ENCODE measurements around the gene TMED9. TPM values are rescaled to one million over a fixed set of nuclear protein-coding genes. Genes with fewer than 3 reads are reported as not detected.
A peak's percentile ranks its signal among the peaks of the same experiment; 100 is the strongest.

The TMED9 gene
- total RNA-seq, 2 donors from 2014 or later = 49.6 to 63.8 TPM

GRCh38 chr5:177590406-177590805 is 1.6 kb upstream of the TMED9 start:
- DNase-seq (ENCODE audit: low spot score) = no peak
- Histone ChIP-seq H3K4me3 (no peak overlapping the region), H3K4me1 (peaks cover 0 to 22% of the 10 kb centered on the region in 2 donors), H3K27me3 (no peaks in the 10 kb centered on the region), H3K9me3 (no peaks in the 10 kb centered on the region), H3K36me3 (peaks cover 22% of the 10 kb centered on the region), H3K27ac (no peak overlapping the region)
- no peak for TF ChIP-seq CTCF (IDR thresholded peaks at IDR 0.05)

- Histone ChIP-seq H3K27me3 (no peaks in the 10 kb centered on the region), H3K4me3 (peak overlapping the region; percentile 80 to 98), H3K36me3 (peaks cover 35% of the 10 kb centered on the region), H3K27ac (peak overlapping the region; percentile 72 to 83), H3K9me3 (no peaks in the 10 kb centered on the region), H3K4me1 (peaks cover 0 to 22% of the 10 kb centered on the region in 2 donors)
- no peak for TF ChIP-seq CTCF (IDR thresholded peaks at IDR 0.05)
- DNase-seq (ENCODE audit: low spot score) = no peak
Observed at GRCh38 chr5:177591690-177592009, 353 bp upstream of the TMED9 start.

- Histone ChIP-seq H3K27ac (no peak overlapping the region), H3K4me1 (peaks cover 0 to 22% of the 10 kb centered on the region in 2 donors), H3K9me3 (no peaks in the 10 kb centered on the region), H3K4me3 (peak overlapping the region; percentile 80 to 98), H3K27me3 (no peaks in the 10 kb centered on the region), H3K36me3 (peaks cover 37% of the 10 kb centered on the region)
- DNase-seq (ENCODE audit: low spot score) = no peak
- no peak for TF ChIP-seq CTCF (IDR thresholded peaks at IDR 0.05)
Observed at GRCh38 chr5:177592905-177593304, 902 bp downstream of the TMED9 start.

GRCh38 chr5:177593511-177593910 is 1.5 kb downstream of the TMED9 start:
- DNase-seq (ENCODE audit: low spot score) = no peak
- Histone ChIP-seq H3K27ac (no peak overlapping the region), H3K4me3 (no peak overlapping the region), H3K36me3 (peaks cover 37% of the 10 kb centered on the region), H3K9me3 (no peaks in the 10 kb centered on the region), H3K27me3 (no peaks in the 10 kb centered on the region), H3K4me1 (peaks cover 0 to 24% of the 10 kb centered on the region in 2 donors)
- TF ChIP-seq CTCF (IDR thresholded peaks at IDR 0.05) = no peak

GRCh38 chr5:177594071-177594470 is 2.1 kb downstream of the TMED9 start:
- no peak for TF ChIP-seq CTCF (IDR thresholded peaks at IDR 0.05)
- DNase-seq (ENCODE audit: low spot score) = no peak
- H3K9me3 ChIP-seq = no peaks in the 10 kb centered on the region
- H3K27ac ChIP-seq = no peak overlapping the region
- H3K4me3 ChIP-seq = no peak overlapping the region
- no peaks in the 10 kb centered on the region for H3K27me3 ChIP-seq
- H3K4me1 ChIP-seq = peaks cover 0 to 30% of the 10 kb centered on the region in 2 donors
- H3K36me3 ChIP-seq = peaks cover 37% of the 10 kb centered on the region

GRCh38 chr5:177595026-177595585 is 3.1 kb downstream of the TMED9 start:
- Histone ChIP-seq H3K4me1 (peaks cover 0 to 31% of the 10 kb centered on the region in 2 donors), H3K27me3 (no peaks in the 10 kb centered on the region), H3K36me3 (peaks cover 37% of the 10 kb centered on the region), H3K27ac (no peak overlapping the region), H3K9me3 (no peaks in the 10 kb centered on the region), H3K4me3 (no peak overlapping the region)
- TF ChIP-seq CTCF (IDR thresholded peaks at IDR 0.05) = no peak
- no peak for DNase-seq (ENCODE audit: low spot score)

Data from right atrium auricular region (tissue), 2 donors.